Measurements from ENCODE around the gene C19orf81.
"Not testable (repeated sequence)": the region's sequence is repeated elsewhere in the genome, so short reads cannot be mapped to it uniquely, and the experiment has no call there.

Gene C19orf81

DNA sequence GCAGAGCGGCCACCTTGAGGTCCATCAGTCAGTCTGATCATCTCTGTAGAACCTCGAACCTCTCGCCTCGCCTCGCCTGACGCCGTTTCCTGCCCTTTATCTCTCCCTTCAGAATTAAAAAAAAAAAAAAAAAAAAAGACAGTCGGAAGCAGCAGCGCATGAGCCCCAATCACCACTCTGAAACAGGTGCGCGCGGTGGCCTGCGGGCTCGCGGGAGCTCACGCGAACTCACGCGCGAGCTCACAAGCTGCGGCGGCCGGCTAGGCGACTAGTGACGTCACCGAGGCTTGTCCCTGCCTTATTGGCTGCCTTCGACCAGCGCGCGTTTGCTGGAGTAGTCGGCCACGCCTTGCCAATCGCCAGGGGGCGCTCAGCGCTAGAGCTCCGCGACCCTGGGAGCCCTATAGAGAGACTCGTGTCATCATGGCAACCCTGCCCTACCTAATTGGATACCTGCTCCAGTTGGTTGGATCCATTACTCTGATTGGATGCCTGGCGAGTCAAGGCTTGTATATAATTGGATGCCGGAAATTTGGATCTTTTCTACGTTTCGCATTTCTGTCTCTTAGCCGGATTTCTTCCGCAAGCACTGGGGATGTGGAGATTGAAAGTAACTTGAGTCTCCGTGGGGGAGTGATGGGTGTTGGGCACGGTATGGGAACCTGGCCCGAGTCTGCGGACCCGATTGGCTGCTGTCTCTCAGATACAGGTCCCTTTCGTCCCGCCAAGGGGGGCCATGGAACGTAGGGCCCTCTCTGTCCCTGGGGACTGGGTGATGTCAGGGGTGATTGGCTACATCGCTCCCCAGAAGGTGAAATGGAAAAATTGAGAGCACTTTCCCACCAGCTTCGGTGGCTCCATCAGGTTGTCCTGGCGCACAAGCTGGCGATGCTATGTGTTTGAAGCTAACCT is 41.1 kb upstream of the C19orf81 start:
- H3K4me3 ChIP-seq (ENCODE audit: low read depth, low read length) = no peak overlapping the region
- H3K14ac ChIP-seq (ENCODE audit: low read length) = no peak overlapping the region
- no peak overlapping the region for H2BK5ac ChIP-seq (ENCODE audit: low read depth, low read length, poor library complexity)
- no CpG with 5 or more reads among the region's 56 CpGs for WGBS (ENCODE audit: extremely low coverage, insufficient coverage, insufficient read length)
- H2AFZ ChIP-seq (ENCODE audit: insufficient read depth, low read length, poor library complexity) = no peak overlapping the region
- H2BK120ac ChIP-seq (ENCODE audit: insufficient read depth, low read length, poor library complexity) = no peak overlapping the region
- no peak overlapping the region for H2AK5ac ChIP-seq (ENCODE audit: low read length)
- H3K23ac ChIP-seq (ENCODE audit: low read length) = no peak overlapping the region
- H3K9me3 ChIP-seq (ENCODE audit: insufficient read depth, low read depth, low read length) = peaks cover 7% of the 10 kb centered on the region
- H2BK12ac ChIP-seq (ENCODE audit: low read length) = no peak overlapping the region
- no peaks in the 10 kb centered on the region for H3K4me1 ChIP-seq (ENCODE audit: control insufficient read depth in 1 of 2, insufficient read depth in 2 of 2, low read length in 2 of 2)
- no peak overlapping the region for H3K4me2 ChIP-seq (ENCODE audit: low read length)
- no peaks in the 10 kb centered on the region for H3K36me3 ChIP-seq (ENCODE audit: control insufficient read depth in 1 of 2, insufficient read depth in 2 of 2, low read length in 2 of 2)
- no peak overlapping the region for H3K9ac ChIP-seq (ENCODE audit: low read length)
- H3K27me3 ChIP-seq (ENCODE audit: insufficient read depth, low read length) = no peaks in the 10 kb centered on the region
- H3K4ac ChIP-seq (ENCODE audit: low read depth, low read length) = no peak overlapping the region
- H3K79me1 ChIP-seq (ENCODE audit: low read length) = no peaks in the 10 kb centered on the region
- no peak overlapping the region for H3K27ac ChIP-seq (ENCODE audit: low read depth, low read length)
- no peak overlapping the region for H4K8ac ChIP-seq (ENCODE audit: low read depth, low read length)
- no peak overlapping the region for H4K91ac ChIP-seq (ENCODE audit: low read depth, low read length)
- DNase-seq = peak; percentile 18 to 25
- H4K12ac ChIP-seq (ENCODE audit: low read depth, low read length) = no peak overlapping the region
- H3K79me2 ChIP-seq (ENCODE audit: control insufficient read depth, insufficient read depth, low read length, poor library complexity) = no peaks in the 10 kb centered on the region
- H3K18ac ChIP-seq (ENCODE audit: low read length) = no peak overlapping the region

DNA sequence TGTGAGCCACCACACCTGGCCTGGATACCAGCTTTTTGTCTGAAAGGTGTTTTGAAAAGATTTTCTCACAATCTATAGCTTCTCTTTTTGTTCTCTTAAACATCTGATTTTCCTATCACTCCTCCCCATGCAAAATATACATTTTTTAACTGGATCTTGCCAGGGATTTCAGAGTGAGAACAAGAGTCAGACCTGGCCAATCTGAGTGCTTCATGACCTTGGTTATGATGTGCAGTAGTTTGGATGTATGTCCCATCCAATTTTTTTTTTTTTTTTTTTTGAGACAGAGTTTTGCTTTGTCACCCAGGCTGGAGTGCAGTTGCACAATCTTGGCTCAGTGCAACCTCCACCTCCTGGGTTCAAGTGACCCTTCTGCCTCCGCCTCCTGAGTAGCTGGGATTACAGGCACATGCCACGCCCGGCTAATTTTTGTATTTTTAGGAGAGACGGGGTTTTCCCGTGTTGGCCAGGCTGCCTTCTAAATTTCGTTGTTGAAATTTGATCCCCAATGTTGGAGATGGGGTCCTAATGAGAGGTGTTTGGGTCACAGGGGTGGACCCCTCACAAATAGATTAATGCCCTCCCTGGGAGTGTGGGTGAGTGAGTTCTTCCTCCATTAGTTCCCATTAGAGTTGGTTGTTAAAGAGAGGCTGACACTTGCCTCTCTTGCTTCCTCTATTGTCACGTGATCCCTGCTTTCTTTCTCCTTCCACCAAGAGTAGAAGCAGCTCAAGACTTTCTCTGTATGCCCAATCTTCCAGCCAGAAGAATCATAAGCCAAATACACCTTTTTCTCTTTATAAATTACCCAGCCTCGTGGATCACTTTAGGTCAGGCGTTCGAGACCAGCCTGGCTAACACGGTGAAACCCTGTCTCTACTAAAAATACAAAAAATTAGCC is 36.5 kb upstream of the C19orf81 start:
- H3K4me3 ChIP-seq (ENCODE audit: low read depth, low read length); H2BK5ac ChIP-seq (ENCODE audit: low read depth, low read length, poor library complexity); H3K18ac ChIP-seq (ENCODE audit: low read length); H2AK5ac ChIP-seq (ENCODE audit: low read length); H3K27ac ChIP-seq (ENCODE audit: low read depth, low read length); H3K9ac ChIP-seq (ENCODE audit: low read length); H4K8ac ChIP-seq (ENCODE audit: low read depth, low read length); H3K4me2 ChIP-seq (ENCODE audit: low read length); H3K79me2 ChIP-seq (ENCODE audit: control insufficient read depth, insufficient read depth, low read length, poor library complexity); H3K14ac ChIP-seq (ENCODE audit: low read length); H3K4ac ChIP-seq (ENCODE audit: low read depth, low read length); H2BK120ac ChIP-seq (ENCODE audit: insufficient read depth, low read length, poor library complexity); H3K79me1 ChIP-seq (ENCODE audit: low read length); H3K27me3 ChIP-seq (ENCODE audit: insufficient read depth, low read length); H3K36me3 ChIP-seq (ENCODE audit: control insufficient read depth in 1 of 2, insufficient read depth in 2 of 2, low read length in 2 of 2); H2BK12ac ChIP-seq (ENCODE audit: low read length); H4K12ac ChIP-seq (ENCODE audit: low read depth, low read length); H3K9me3 ChIP-seq (ENCODE audit: insufficient read depth, low read depth, low read length); H4K91ac ChIP-seq (ENCODE audit: low read depth, low read length); DNase-seq; H3K4me1 ChIP-seq (ENCODE audit: control insufficient read depth in 1 of 2, insufficient read depth in 2 of 2, low read length in 2 of 2); H2AFZ ChIP-seq (ENCODE audit: insufficient read depth, low read length, poor library complexity); H3K23ac ChIP-seq (ENCODE audit: low read length): not testable (repeated sequence)
- no CpG with 5 or more reads among the region's 11 CpGs for WGBS (ENCODE audit: extremely low coverage, insufficient coverage, insufficient read length)

- H3K36me3 ChIP-seq (ENCODE audit: control insufficient read depth in 1 of 2, insufficient read depth in 2 of 2, low read length in 2 of 2); H4K12ac ChIP-seq (ENCODE audit: low read depth, low read length): not testable (repeated sequence)
- WGBS (ENCODE audit: extremely low coverage, insufficient coverage, insufficient read length) = no CpG with 5 or more reads among the region's 5 CpGs
Measured at GRCh38 chr19:50618379-50618778, 30.9 kb upstream of the C19orf81 start.

DNA sequence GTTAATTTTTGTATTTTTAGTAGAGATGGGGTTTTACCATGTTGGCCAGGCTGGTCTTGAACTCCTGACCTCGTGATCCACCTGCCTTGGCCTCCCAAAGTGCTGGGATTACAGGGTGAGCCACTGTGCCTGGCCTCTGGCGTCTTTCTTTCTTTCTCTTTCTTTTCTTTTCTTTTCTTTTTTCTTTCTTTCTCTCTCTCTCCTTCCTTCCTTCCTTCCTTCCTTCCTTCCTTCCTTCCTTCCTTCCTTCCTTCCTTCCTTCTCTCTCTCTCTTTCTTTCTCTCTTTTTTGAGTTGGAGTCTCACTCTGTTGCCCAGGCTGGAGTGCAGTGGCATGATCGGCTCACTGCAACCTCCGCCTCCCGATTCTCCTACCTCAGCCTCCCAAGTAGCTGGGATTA is 30.1 kb upstream of the C19orf81 start:
- H2AFZ ChIP-seq (ENCODE audit: insufficient read depth, low read length, poor library complexity); H3K4ac ChIP-seq (ENCODE audit: low read depth, low read length); H2BK120ac ChIP-seq (ENCODE audit: insufficient read depth, low read length, poor library complexity); H3K23ac ChIP-seq (ENCODE audit: low read length); H4K12ac ChIP-seq (ENCODE audit: low read depth, low read length); DNase-seq; H3K9ac ChIP-seq (ENCODE audit: low read length); H3K14ac ChIP-seq (ENCODE audit: low read length); H2BK12ac ChIP-seq (ENCODE audit: low read length); H3K79me2 ChIP-seq (ENCODE audit: control insufficient read depth, insufficient read depth, low read length, poor library complexity); H3K36me3 ChIP-seq (ENCODE audit: control insufficient read depth in 1 of 2, insufficient read depth in 2 of 2, low read length in 2 of 2); H3K79me1 ChIP-seq (ENCODE audit: low read length); H3K18ac ChIP-seq (ENCODE audit: low read length); H2AK5ac ChIP-seq (ENCODE audit: low read length); H2BK5ac ChIP-seq (ENCODE audit: low read depth, low read length, poor library complexity); H3K27ac ChIP-seq (ENCODE audit: low read depth, low read length); H4K8ac ChIP-seq (ENCODE audit: low read depth, low read length); H3K4me2 ChIP-seq (ENCODE audit: low read length); H3K27me3 ChIP-seq (ENCODE audit: insufficient read depth, low read length); H3K4me1 ChIP-seq (ENCODE audit: control insufficient read depth in 1 of 2, insufficient read depth in 2 of 2, low read length in 2 of 2); H4K91ac ChIP-seq (ENCODE audit: low read depth, low read length); H3K4me3 ChIP-seq (ENCODE audit: low read depth, low read length); H3K9me3 ChIP-seq (ENCODE audit: insufficient read depth, low read depth, low read length): not testable (repeated sequence)
- WGBS (ENCODE audit: extremely low coverage, insufficient coverage, insufficient read length) = no CpG with 5 or more reads among the region's 5 CpGs

More at GRCh38 chr19:50618379-50618778, 30.9 kb upstream of the C19orf81 start:
- H3K4ac ChIP-seq (ENCODE audit: low read depth, low read length); H2AK5ac ChIP-seq (ENCODE audit: low read length); H2BK5ac ChIP-seq (ENCODE audit: low read depth, low read length, poor library complexity); H3K27ac ChIP-seq (ENCODE audit: low read depth, low read length); H3K4me3 ChIP-seq (ENCODE audit: low read depth, low read length); H3K23ac ChIP-seq (ENCODE audit: low read length); H3K79me2 ChIP-seq (ENCODE audit: control insufficient read depth, insufficient read depth, low read length, poor library complexity); H3K18ac ChIP-seq (ENCODE audit: low read length); H4K91ac ChIP-seq (ENCODE audit: low read depth, low read length); H3K4me1 ChIP-seq (ENCODE audit: control insufficient read depth in 1 of 2, insufficient read depth in 2 of 2, low read length in 2 of 2); H2BK12ac ChIP-seq (ENCODE audit: low read length); H2AFZ ChIP-seq (ENCODE audit: insufficient read depth, low read length, poor library complexity); DNase-seq; H3K9ac ChIP-seq (ENCODE audit: low read length); H3K4me2 ChIP-seq (ENCODE audit: low read length); H3K27me3 ChIP-seq (ENCODE audit: insufficient read depth, low read length); H2BK120ac ChIP-seq (ENCODE audit: insufficient read depth, low read length, poor library complexity); H4K8ac ChIP-seq (ENCODE audit: low read depth, low read length); H3K9me3 ChIP-seq (ENCODE audit: insufficient read depth, low read depth, low read length); H3K14ac ChIP-seq (ENCODE audit: low read length); H3K79me1 ChIP-seq (ENCODE audit: low read length): not testable (repeated sequence)
